GM19193 (cell line): ENCODE measurements around the gene CERS1.

Experiments used
- POLR2A ChIP-seq: IDR thresholded peaks from 4 replicates; pipeline ENCODE4 v1.6.1; 2011; ENCODE audit not compliant: insufficient read depth, insufficient read length; ENCODE audit errors: extremely low read depth

The CERS1 gene

DNA sequence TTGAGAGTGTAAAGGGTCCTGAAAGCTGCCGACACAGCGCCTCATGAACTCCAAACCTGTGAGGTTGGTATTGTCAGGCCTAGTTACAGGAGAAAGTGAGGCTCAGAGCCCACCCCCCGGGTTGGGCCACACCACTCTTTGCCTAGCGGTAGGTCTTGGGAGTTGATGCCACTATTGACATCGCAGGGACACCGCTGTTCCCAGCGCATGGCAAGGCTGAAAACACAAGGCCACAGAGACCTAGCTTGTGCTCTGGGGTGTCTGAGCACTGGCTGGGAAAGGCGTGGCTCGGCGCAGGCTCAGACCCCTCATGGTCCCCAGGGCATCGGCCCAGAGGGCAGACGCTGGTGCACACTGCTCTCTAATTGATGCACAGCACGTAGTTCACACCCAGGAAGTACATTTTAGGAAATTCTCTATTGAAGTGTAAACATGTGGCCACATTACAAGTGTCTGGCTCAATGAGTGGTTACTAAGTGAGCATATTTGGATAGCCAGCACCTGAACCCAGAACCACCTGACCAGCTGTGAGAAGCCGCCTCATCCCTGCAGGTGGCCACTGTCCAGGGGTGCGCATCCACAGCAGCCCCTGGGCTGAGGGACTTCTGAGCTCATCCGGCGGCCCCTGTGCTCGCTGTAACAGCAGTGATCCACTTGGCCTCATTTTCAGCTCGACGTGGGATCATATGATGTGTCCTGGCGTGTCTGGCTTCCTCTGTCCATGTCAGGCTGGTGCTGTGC is 36.9 kb downstream of the CERS1 start:
- TF ChIP-seq POLR2A = no peak

DNA sequence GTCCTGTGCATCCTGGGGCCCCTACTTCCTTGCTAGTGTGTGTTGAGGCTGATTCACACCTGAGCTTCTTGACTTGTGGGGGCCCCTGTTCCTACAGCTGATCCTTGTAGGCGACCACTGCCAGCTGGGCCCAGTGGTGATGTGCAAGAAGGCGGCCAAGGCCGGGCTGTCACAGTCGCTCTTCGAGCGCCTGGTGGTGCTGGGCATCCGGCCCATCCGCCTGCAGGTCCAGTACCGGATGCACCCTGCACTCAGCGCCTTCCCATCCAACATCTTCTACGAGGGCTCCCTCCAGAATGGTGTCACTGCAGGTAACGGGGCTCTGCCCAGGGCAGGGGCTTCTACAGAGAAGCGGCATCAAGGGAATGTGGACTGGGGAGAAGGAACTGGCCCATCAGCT is 38.7 kb downstream of the CERS1 start:
- no peak for TF ChIP-seq POLR2A

DNA sequence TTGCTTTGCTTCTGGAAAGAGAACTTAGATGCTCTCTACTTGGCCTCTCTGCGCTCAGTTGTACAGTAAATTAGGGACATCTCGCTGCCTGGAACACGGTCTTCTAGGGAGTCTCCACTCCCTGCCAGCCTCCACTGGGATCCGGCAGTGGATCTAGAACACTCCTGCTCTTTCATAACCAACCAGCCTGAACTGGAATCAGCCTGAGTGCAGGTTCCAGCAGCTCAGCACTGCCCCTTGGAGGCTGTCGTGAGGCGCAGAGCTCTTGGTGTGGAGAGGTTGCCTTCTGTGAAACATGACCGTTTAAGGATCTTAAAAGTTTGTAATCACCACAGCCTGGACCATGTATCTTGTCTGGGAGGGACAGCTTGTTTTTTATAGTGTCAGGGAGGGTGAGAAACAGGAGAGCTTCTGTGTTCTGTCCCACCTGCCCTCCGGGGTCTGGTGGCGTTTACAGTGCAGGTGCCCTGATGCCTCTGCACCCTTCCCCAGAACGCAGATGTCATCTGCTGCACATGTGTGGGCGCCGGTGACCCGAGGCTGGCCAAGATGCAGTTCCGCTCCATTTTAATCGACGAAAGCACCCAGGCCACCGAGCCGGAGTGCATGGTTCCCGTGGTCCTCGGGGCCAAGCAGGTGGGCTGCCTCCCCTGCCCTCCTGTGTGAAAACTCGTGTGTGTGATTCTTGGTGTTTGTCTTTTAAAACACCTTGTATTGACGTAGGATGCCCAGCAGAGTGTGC is 39.4 kb downstream of the CERS1 start:
- TF ChIP-seq POLR2A = no peak

DNA sequence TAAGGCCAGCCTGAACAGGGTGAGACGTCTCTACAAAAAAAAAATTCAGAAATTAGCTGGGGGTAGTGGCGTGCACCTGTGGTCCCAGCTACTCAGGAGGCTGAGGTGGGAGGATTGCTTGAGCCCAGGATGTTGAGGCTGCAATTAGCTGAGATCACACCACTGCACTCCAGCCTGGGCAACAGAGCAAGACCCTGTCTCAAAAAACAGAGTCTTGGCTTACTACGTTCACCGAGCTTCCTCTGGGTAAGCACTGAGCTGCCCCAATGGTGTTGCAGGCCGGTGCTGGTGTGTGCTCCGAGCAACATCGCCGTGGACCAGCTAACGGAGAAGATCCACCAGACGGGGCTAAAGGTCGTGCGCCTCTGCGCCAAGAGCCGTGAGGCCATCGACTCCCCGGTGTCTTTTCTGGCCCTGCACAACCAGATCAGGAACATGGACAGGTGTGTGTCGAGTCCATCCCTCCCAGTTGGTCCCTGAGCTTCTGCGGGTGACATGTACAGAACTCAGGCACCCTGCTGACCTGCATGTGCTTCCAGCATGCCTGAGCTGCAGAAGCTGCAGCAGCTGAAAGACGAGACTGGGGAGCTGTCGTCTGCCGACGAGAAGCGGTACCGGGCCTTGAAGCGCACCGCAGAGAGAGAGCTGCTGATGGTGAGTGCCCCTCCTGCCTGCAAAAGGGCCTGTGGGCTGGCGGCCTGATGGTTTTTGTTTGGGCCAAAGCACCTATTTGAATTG is 40.1 kb downstream of the CERS1 start:
- no peak for TF ChIP-seq POLR2A

GRCh38 chr19:18854982-18855381 is 41.0 kb downstream of the CERS1 start:
- no peak for TF ChIP-seq POLR2A

DNA sequence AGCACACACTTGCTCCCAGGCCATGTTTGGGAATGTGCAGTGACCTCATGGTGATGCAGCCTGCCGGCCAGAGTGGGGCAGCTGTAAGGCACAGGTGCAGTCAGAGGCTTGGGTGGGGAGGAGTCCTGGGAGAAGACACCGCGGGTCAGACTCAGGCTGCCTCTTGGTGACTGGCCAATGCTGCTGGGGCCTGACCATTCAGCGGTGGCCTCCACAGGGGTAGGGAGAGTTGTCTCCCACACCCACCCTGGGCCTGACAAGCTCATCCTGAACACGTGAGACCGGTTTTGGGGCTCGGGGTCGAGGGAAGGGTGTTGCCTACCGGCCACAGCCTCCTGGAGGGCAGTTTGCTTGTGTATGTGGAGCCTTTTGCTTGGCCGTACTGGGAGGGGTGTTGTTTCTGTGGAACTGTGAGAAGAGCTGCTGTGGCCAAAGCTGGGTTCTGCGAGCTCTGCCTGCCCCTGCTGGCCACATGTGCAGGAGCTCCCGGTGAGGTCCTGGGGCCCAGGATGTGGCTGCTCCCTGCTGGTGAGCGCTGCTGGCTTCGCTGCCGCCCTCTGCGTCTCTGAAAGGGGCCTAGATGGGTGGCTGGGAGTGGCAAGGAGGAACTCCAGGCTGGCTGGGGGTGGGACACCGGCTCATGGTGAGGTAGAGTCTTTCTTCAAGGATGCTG is 42.1 kb downstream of the CERS1 start:
- TF ChIP-seq POLR2A = no peak

DNA sequence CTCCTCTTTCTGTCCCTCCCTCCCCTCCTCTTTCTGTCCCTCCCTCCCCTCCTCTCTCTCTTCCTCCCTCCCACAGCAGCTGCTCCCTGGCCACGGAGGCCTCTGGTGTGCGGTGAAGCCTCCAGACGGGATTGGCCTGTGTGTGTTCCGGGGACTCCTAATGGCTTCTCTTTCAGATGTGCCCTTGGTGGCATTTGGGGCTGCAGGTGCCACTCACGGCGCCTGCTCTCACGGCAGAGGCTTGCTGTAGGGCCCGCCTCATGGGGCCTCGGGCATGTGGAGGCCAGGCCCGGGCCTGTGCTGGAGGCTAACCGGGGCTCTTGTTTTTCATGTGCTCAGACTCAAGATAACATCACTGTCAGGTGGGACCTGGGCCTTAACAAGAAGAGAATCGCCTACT is 43.3 kb downstream of the CERS1 start:
- no peak for TF ChIP-seq POLR2A

DNA sequence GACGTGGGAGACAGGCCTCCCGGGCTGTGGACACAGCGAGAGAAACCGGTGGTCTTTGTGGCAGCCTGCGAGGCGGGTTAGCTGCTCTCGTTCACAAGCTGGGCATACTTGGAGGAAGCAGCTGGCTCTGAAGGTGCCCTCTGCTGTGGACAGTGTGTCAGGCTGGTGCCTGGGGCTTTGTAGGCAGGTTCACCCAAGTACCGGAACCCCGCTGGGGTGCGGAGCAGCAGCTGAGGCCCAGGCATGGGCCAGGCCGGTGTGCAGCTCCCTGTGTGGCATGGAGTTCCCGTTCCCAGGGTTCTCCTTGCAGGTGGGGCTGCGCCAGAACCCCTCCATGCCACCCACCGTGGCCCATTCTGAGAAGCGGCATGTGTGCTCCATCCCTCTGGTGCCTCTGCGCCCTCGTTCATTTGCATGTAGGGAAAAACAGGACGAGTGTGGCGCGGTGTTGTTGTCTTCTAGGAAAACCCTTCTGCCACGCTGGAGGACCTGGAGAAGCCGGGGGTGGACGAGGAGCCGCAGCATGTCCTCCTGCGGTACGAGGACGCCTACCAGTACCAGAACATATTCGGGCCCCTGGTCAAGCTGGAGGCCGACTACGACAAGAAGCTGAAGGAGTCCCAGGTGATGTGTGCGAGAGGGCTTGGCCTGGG is 44.2 kb downstream of the CERS1 start:
- no peak for TF ChIP-seq POLR2A

- TF ChIP-seq POLR2A = no peak
Measured at GRCh38 chr19:18850471-18851375, 45.2 kb downstream of the CERS1 start.

- no peak for TF ChIP-seq POLR2A
Measured at GRCh38 chr19:18849838-18850400, 46.0 kb downstream of the CERS1 start.

GRCh38 chr19:18848878-18849661 is 46.9 kb downstream of the CERS1 start:
- no peak for TF ChIP-seq POLR2A
